CD4-positive, alpha-beta T cell treated with Interleukin-17A for 1 hour (primary cell): Measurements from ENCODE around the gene ETV1.

Experiments used
- DNase-seq: peaks from one replicate; pipeline ENCODE4 v3.0.0-alpha.2; 2020

ETV1 gene

GRCh38 chr7:13986208-13986607 lies 3.3 kb downstream of the ETV1 start:
- no peak for DNase-seq

GRCh38 chr7:13984831-13985685 lies 4.4 kb downstream of the ETV1 start:
- no peak for DNase-seq

GRCh38 chr7:13984061-13984460 lies 5.4 kb downstream of the ETV1 start:
- no peak for DNase-seq

GRCh38 chr7:13982940-13983677 lies 6.4 kb downstream of the ETV1 start:
- no peak for DNase-seq

GRCh38 chr7:13981070-13981469 lies 8.4 kb downstream of the ETV1 start:
- no peak for DNase-seq

- no peak for DNase-seq
Observed at GRCh38 chr7:13980474-13980873, 9.0 kb downstream of the ETV1 start.

GRCh38 chr7:13979671-13980435 lies 9.6 kb downstream of the ETV1 start:
- DNase-seq: no peak

GRCh38 chr7:13976594-13976993 lies 12.9 kb downstream of the ETV1 start:
- DNase-seq: no peak

- DNase-seq: no peak
Observed at GRCh38 chr7:13965077-13965476, 24.4 kb downstream of the ETV1 start.

- no peak for DNase-seq
Observed at GRCh38 chr7:13963925-13964324, 25.5 kb downstream of the ETV1 start.

- DNase-seq: no peak
Observed at GRCh38 chr7:13955494-13955893, 34.0 kb downstream of the ETV1 start.

- no peak for DNase-seq
Observed at GRCh38 chr7:13953368-13953767, 36.1 kb downstream of the ETV1 start.

GRCh38 chr7:13952921-13953320 lies 36.5 kb downstream of the ETV1 start:
- no peak for DNase-seq

- DNase-seq: no peak
Observed at GRCh38 chr7:13949939-13950338, 39.5 kb downstream of the ETV1 start.

GRCh38 chr7:13949445-13949844 lies 40.0 kb downstream of the ETV1 start:
- no peak for DNase-seq

- DNase-seq: no peak
Observed at GRCh38 chr7:13948019-13948801, 41.3 kb downstream of the ETV1 start.

- no peak for DNase-seq
Observed at GRCh38 chr7:13947535-13947934, 41.9 kb downstream of the ETV1 start.

- DNase-seq: no peak
Observed at GRCh38 chr7:13946181-13946580, 43.3 kb downstream of the ETV1 start.

GRCh38 chr7:13945670-13946069 lies 43.8 kb downstream of the ETV1 start:
- DNase-seq: no peak

- no peak for DNase-seq
Observed at GRCh38 chr7:13933536-13933935, 55.9 kb downstream of the ETV1 start.

GRCh38 chr7:13933091-13933490 lies 56.4 kb downstream of the ETV1 start:
- no peak for DNase-seq

- DNase-seq: no peak
Observed at GRCh38 chr7:13932131-13932530, 57.3 kb downstream of the ETV1 start.

GRCh38 chr7:13921062-13921461 lies 68.4 kb downstream of the ETV1 start:
- no peak for DNase-seq
